Keratinocyte (primary cell): ENCODE data around the gene RENBP.

Experiments
- EZH2 ChIP-seq: IDR thresholded peaks from one replicate; pipeline ENCODE4 v1.6.1; 2012; ENCODE audit warnings: inconsistent platforms, mild to moderate bottlenecking, low read length, moderate library complexity
- TF ChIP-seq, protein P1 (sequence below), 3 experiments: IDR thresholded peaks in 1 of 3; conservative IDR thresholded peaks in 1 of 3; optimal IDR thresholded peaks in 1 of 3; 2 replicates in 2 of 3; 3 replicates in 1 of 3; pipeline versions ENCODE3 to v1.5.1; 2011; ENCODE audit warnings: low read length in 3 of 3, mild to moderate bottlenecking in 3 of 3, moderate library complexity in 2 of 3, control low read depth in 1 of 3, inconsistent platforms in 1 of 3; ENCODE audit not compliant: insufficient read depth in 2 of 3; ENCODE audit errors: extremely low read depth in 1 of 3

DNA sequence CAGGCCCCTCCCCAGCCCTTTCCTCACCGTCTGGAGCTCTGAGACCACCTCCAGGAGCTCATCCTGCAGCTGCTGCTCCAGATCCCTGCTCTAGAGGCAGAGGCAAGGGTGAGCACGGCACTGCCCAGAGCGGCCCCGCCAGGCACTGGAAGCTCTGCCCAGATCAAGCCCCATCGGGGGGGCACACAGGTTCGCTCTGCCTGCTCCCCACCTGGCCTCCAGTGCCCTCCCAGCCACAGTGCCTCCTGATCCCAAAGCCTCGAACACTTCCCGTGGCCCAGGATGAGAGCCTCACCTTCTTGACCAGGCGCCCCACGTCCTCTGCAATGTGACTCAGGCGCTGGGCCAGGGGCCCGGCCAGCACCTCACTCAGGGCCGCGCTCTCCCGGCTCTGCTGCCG, 23.4 kb downstream of the RENBP start:
- no peak for TF ChIP-seq EZH2
- TF ChIP-seq, protein P1, sequence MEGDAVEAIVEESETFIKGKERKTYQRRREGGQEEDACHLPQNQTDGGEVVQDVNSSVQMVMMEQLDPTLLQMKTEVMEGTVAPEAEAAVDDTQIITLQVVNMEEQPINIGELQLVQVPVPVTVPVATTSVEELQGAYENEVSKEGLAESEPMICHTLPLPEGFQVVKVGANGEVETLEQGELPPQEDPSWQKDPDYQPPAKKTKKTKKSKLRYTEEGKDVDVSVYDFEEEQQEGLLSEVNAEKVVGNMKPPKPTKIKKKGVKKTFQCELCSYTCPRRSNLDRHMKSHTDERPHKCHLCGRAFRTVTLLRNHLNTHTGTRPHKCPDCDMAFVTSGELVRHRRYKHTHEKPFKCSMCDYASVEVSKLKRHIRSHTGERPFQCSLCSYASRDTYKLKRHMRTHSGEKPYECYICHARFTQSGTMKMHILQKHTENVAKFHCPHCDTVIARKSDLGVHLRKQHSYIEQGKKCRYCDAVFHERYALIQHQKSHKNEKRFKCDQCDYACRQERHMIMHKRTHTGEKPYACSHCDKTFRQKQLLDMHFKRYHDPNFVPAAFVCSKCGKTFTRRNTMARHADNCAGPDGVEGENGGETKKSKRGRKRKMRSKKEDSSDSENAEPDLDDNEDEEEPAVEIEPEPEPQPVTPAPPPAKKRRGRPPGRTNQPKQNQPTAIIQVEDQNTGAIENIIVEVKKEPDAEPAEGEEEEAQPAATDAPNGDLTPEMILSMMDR (optimal IDR thresholded peaks at IDR 0.05 in 1 of 3, IDR thresholded peaks at IDR 0.05 in 1 of 3, conservative IDR thresholded peaks at IDR 0.05 in 1 of 3; ENCODE audit: extremely low read depth in 1 of 3, insufficient read depth in 2 of 3, low read length in 3 of 3): no peak
